Epithelial cell of esophagus (primary cell): ENCODE results near the gene A2M.
"Not testable (repeated sequence)": the region's sequence is repeated elsewhere in the genome, so short reads cannot be mapped to it uniquely, and the experiment has no call there.

Experiments
- DNase-seq: peaks from one replicate; pipeline ENCODE4 v3.0.0; 2010; ENCODE audit warnings: low read depth
- H3K4me3 ChIP-seq: 2 replicates; pipeline ENCODE4 v1.5.1; 2011; ENCODE audit warnings: mild to moderate bottlenecking, low read length, control low read depth
- TF ChIP-seq, protein P1 (sequence below): IDR thresholded peaks from 2 replicates; pipeline ENCODE4 v1.5.1; 2011; ENCODE audit warnings: low read depth, mild to moderate bottlenecking, low read length, control low read depth, inconsistent platforms; ENCODE audit not compliant: insufficient read depth; ENCODE audit errors: missing control alignments

The A2M gene

GRCh38 chr12:9143929-9144729, 28.4 kb upstream of the A2M start:
- H3K4me3 ChIP-seq, result no peak overlapping the region
- no peak for DNase-seq
- TF ChIP-seq, protein P1, sequence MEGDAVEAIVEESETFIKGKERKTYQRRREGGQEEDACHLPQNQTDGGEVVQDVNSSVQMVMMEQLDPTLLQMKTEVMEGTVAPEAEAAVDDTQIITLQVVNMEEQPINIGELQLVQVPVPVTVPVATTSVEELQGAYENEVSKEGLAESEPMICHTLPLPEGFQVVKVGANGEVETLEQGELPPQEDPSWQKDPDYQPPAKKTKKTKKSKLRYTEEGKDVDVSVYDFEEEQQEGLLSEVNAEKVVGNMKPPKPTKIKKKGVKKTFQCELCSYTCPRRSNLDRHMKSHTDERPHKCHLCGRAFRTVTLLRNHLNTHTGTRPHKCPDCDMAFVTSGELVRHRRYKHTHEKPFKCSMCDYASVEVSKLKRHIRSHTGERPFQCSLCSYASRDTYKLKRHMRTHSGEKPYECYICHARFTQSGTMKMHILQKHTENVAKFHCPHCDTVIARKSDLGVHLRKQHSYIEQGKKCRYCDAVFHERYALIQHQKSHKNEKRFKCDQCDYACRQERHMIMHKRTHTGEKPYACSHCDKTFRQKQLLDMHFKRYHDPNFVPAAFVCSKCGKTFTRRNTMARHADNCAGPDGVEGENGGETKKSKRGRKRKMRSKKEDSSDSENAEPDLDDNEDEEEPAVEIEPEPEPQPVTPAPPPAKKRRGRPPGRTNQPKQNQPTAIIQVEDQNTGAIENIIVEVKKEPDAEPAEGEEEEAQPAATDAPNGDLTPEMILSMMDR, result no peak

- TF ChIP-seq, protein P1, result no peak
- no peak overlapping the region for H3K4me3 ChIP-seq
- DNase-seq, result peak; percentile 52
These were observed 27.4 kb upstream of the A2M start for GRCh38 chr12:9143137-9143536.

GRCh38 chr12:9139588-9140290, 24.0 kb upstream of the A2M start:
- H3K4me3 ChIP-seq, DNase-seq: not testable (repeated sequence)

DNA sequence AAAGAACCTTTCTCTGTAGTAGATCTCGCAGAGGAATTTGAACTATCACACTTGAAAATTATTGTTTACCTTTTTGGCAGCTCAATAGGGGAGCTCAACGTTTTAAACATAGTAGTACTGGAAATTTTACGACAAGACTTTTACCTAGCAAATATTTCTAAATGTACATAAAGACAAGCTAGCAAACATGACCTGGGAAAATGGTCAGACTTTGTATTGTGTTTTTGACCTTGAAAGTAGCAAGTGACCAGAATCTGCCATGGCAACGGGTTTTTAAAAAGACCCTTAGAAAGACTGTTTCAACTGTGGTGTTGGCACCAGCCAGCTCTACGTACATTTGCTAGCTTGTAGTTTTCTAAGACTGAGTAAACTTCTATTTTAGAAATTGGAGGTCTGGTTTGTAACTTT, 20.2 kb upstream of the A2M start:
- TF ChIP-seq, protein P1, result no peak

DNA sequence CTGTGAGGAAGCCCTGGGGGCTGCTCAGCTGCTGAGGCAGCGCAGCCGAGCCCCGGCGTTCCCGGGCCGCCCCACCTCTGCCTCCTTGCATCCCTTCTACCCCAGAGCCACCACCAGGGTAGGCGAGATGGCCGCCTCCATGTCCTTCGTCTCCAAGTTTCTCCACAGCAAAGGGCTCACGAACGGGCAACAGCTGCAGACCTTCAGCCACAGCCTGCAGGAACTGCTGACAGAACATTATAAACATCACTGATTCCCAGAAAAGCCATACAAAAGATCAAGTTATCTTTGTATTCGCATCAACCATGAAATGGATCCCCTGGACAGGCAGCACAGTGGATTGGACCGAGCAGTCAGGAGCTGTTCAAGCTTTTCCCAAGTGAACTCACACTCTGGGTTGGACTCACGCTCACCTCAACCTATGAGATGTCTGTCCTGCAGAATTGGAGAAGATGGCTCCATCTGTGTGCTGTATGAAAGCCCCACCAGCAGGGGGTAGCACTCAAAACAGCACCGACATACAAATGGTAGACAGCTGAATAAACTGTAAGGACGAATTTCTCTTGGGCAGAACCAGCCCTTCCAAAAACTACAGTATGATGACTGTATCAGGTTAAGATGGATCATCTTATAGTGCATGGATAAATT, 19.4 kb upstream of the A2M start:
- TF ChIP-seq, protein P1, result peak; percentile 54
- no peak overlapping the region for H3K4me3 ChIP-seq
- DNase-seq, result peak; percentile 43

More for the DNA sequence above, 20.2 kb upstream of the A2M start:
- DNase-seq, result no peak
- H3K4me3 ChIP-seq, result no peak overlapping the region

- no peak overlapping the region for H3K4me3 ChIP-seq
- no peak for DNase-seq
- TF ChIP-seq, protein P1, result no peak
These were observed 17.6 kb upstream of the A2M start for GRCh38 chr12:9133216-9133916.
